Stimulated activated CD8-positive, alpha-beta memory T cell treated with anti-CD3 and anti-CD28 coated beads, Interleukin-4, amount 100 ng/mL, for 1 hour (primary cell): ENCODE results near the gene ABHD1.
"Not testable (repeated sequence)": the region's sequence is repeated elsewhere in the genome, so short reads cannot be mapped to it uniquely, and the experiment has no call there.

Experiments used
- DNase-seq, 2 donors: peaks; one replicate each; pipeline ENCODE4 v3.0.0-alpha.2; 2020; ENCODE audit warnings: low read depth in 2 of 2, low spot score in 1 of 2

The ABHD1 gene

DNA sequence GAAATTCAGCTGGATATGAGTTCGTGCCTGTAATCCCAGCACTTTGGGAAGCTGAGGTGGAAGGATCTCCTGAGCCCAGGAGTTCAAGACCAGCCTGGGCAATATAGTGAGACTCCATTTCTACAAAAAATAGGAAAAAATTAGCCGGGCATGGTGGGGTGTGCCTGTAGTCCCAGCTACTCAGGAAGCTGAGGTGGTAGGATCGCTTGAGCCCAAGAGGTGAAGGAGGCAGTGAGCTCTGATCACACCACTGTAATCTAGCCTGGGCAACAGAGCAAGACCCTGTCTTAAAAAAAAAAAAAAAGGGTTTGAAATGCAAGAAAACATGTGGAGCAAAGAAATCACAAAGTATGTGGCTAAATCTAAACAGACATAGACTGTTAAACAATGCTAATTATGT, 14.5 kb upstream of the ABHD1 start:
- DNase-seq = no peak

GRCh38 chr2:27110603-27111352, 12.8 kb upstream of the ABHD1 start:
- DNase-seq = not testable (repeated sequence)

- DNase-seq = not testable (repeated sequence)
These were observed 12.1 kb upstream of the ABHD1 start for GRCh38 chr2:27111392-27112078.

DNA sequence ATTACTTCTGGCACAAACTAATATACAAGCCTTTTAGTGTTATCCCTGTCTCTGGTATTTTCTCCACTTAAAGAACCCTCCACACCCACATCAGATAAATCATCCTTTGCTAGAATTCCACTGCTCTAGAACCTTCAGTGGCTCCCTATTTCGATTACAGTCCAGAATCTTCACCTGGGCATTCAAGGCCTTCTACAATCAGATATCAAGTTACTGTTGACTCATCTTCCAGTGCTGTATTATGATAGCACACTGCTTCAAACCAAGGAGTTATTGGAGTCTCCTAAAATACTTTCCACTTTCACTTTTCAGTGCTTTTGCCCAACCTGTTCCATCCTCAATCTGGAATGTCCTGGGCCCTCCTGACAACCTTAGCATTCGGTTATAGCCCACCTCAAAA, 8.1 kb upstream of the ABHD1 start:
- no peak for DNase-seq

GRCh38 chr2:27117995-27118524, 5.6 kb upstream of the ABHD1 start:
- no peak for DNase-seq

GRCh38 chr2:27118525-27119329, 4.9 kb upstream of the ABHD1 start, which contains the start of gene CGREF1:
CGREF1 (minus strand) TSS chr2:27119128; CDS start chr2:27104366, 14,762 bp downstream.
- no peak for DNase-seq

DNA sequence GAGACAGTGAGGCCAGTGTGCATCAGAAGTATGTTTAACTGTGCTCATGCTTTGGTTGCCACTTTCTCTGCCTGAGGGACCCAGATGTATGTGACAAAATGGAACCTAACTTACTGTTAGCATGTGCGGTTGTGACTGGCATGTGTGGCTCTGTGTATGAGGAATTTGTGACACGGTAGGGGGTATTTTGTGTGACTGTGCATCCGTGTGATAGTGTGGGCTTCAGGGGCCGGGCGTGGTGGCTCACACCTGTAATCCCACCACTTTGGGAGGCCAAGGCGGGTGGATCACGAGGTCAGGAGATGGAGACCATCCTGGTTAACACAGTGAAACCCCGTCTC, 4.3 kb upstream of the ABHD1 start:
- not testable (repeated sequence) for DNase-seq

GRCh38 chr2:27121906-27122305, 1.7 kb upstream of the ABHD1 start:
- no peak for DNase-seq

DNA sequence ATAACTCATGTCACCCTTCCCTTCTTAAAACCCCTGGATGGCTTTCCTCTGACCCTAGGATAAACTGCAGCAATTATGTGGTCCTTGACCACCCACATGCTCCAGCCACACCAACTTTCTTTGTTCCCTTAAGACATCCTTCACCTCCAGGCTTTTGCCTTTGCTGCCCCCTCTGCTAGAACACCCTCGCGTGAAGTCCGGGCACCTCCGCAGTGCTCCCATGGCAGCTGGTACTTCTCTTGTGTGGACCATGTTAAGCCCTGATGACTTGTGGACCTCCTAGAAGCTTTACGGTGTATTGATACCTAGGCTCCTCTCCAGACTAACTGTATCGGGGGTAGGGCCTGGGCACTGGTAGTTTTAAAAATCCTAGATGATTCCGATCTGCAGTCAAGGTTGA, 824 bp upstream of the ABHD1 start:
- no peak for DNase-seq

- no peak for DNase-seq
These were observed 1.5 kb downstream of the ABHD1 start for GRCh38 chr2:27125104-27125503.

DNA sequence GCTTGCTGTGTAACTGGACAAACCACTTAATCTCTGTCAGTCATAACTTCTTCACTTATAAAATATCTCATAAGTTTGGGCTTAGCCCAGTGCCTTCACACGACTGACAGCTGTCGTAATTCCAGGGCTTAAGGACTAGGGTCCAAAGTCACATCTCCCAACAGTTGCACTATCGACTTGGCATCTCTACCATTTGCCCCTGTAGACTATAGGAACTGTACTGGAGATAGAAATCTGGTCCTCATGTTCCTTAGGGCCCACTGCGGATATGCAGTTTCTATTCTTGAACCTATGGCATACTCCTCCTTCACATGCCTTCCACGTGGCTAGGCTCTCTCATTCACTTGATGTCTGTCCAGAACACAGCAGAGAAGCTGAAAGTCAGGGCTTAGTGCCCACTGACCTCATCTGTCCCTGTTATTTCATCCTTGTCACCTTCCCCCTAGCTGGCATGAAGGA, 2.7 kb downstream of the ABHD1 start:
- DNase-seq = no peak

DNA sequence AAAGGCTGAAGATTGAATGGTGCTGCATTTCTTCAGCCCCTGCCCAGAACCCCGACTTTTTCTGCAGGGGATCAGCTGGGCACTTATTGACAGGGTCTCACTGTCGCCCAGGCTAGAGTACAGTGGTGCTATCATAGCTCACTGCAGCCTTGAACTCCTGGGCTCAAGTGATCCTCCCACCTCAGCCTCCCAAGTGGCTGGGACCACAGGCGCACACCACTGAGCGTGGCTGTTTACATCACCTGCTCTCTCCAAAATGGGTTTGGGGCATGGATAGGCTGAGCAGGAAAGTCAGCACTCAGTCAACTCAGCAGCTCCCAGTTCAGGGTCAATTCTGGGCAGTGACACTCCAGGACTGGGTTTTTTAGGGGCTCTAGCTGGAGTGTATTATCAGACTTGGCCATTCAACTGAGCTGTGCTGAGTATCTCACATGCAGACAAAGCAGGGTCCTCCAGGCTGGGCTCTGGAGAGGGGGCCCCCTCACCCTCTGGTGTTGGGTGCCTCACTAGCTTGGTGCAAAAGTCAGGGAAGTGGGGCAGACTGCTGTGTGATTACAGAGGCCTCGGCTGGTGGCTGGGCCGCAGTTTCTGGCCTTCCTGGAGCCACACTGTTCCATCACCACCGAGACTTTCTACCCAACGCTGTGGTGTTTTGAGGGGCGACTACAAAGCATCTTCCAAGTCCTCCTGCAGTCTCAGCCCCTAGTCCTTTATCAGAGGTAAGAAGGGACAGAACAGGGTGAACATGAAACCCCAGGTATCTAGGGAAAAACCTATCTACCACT, 4.5 kb downstream of the ABHD1 start:
- no peak for DNase-seq

DNA sequence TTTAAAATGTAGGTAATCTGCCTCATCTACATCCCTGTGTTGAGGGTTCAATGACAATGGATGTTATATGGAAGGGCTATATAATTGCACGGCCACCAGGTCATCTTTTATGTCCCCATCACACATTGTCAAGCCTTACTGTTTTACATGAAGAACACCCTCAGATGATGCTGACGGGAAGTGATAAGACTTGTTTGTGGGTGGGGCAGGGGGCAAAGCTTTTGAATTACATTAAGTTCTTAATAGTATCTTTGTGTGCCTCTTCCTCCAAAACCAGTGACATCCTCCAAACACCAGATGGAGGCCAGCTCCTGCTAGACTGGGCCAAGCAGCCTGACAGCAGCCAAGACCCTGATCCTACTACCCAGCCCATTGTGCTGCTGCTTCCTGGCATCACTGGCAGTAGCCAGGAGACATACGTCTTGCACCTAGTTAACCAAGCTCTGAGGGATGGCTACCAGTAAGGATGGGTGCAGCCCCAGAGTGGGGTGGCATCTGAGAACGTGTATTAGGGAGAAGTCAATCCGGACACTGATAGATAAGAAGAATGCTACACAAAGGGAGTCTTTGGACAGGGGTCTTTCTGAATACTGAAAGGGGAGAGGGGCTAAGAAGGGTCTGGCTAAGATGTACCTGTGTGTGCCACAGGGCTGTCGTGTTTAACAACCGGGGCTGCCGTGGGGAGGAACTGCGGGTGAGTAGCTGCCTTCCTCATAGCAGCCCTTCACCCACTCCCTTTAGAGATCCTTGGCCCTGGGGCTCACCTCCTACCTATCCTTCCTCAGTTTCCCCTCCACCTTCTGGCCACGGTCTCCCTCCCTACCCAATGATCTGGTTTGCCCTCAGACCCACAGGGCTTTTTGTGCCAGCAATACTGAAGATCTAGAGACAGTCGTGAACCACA, 5.3 kb downstream of the ABHD1 start:
- no peak for DNase-seq

- no peak for DNase-seq
These were observed 6.8 kb downstream of the ABHD1 start for GRCh38 chr2:27130396-27130795.

GRCh38 chr2:27131429-27131828, 7.8 kb downstream of the ABHD1 start:
- DNase-seq = no peak

- DNase-seq = no peak
These were observed 9.7 kb downstream of the ABHD1 start for GRCh38 chr2:27133195-27133875.

GRCh38 chr2:27133905-27134780, 10.5 kb downstream of the ABHD1 start, which contains the start of gene PREB:
PREB (minus strand) TSS chr2:27134636; CDS start chr2:27134421, 215 bp downstream.
- DNase-seq = peak; percentile 93 to 97
